T-helper 2 cell treated with Interferon-gamma antibody and Interleukin-4, amounts not matched to agents 5 μg/mL and 100 μg/mL, for 36 hours (primary cell): ENCODE data around the gene CDRT15.
"Not testable (repeated sequence)": the region's sequence is repeated elsewhere in the genome, so short reads cannot be mapped to it uniquely, and the experiment has no call there.

Experiments
- DNase-seq: peaks from one replicate; pipeline ENCODE4 v3.0.0; 2021; ENCODE audit warnings: low spot score
- H3K27ac Mint-ChIP-seq: one replicate; pipeline ENCODE4 v1.8.0; 2021; ENCODE audit warnings: mild to moderate bottlenecking, mixed read lengths
- H3K27me3 Mint-ChIP-seq: one replicate; pipeline ENCODE4 v1.8.0; 2021; ENCODE audit warnings: low read depth, mixed read lengths
- H3K36me3 Mint-ChIP-seq: one replicate; pipeline ENCODE4 v1.8.0; 2021; ENCODE audit warnings: low read depth, mixed read lengths
- H3K4me1 Mint-ChIP-seq: one replicate; pipeline ENCODE4 v1.8.0; 2021; ENCODE audit warnings: low read depth, mixed read lengths
- H3K4me3 Mint-ChIP-seq: one replicate; pipeline ENCODE4 v1.8.0; 2022; ENCODE audit warnings: mild to moderate bottlenecking, moderate library complexity, mixed read lengths
- H3K9me3 Mint-ChIP-seq: one replicate; pipeline ENCODE4 v1.8.0; 2021; ENCODE audit warnings: mixed read lengths

CDRT15 gene

DNA sequence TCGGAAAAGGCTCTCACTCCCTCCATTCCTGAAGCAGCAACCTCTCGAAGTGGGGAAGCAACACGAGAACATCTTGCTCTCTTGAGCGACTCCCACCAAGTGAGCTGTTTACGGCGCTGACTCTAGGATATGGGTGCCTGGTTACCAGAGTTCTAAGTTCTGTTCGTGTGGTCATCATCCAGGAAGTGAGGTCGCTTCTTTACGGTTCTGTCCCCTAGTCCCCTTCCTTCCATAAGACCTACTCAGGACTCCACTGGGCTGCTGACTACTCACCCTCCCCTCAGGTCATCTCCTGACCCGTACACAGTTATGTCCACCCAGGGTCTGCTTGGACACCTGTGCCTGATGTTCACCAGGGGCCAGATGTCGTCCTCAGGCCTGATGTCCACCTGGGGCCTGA is at the start of gene CDRT15:
CDRT15 (minus strand) TSS at position 101 of the 400 bp plus-strand sequence; CDS start at position 72, 29 bp downstream.
- not testable (repeated sequence) for H3K4me1 Mint-ChIP-seq, DNase-seq, H3K27ac Mint-ChIP-seq, H3K36me3 Mint-ChIP-seq, H3K27me3 Mint-ChIP-seq, H3K4me3 Mint-ChIP-seq, H3K9me3 Mint-ChIP-seq

DNA sequence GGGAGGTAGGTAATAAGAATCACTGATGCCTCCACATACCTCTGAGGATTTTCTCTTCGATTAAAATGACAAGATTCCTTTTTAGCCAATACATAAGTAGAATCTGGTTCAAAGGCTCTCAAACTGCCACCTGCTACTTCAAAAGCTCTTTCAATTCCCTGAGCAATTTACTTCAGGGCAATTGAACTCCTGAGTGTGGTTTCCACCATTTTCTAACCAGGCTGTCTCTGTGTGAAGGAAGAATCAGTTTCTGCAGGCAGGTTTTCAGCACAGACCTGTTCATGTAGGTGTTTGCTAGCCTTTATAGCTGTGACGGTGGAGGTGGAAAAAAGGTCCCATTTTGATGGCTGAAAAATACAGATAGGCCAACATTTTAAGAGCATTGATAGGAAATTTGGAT is 46.1 kb upstream of the CDRT15 start:
- no peak overlapping the region for H3K4me3 Mint-ChIP-seq
- H3K27me3 Mint-ChIP-seq, result peaks cover 27% of the 10 kb centered on the region
- H3K9me3 Mint-ChIP-seq, result no peaks in the 10 kb centered on the region
- no peaks in the 10 kb centered on the region for H3K36me3 Mint-ChIP-seq
- no peaks in the 10 kb centered on the region for H3K4me1 Mint-ChIP-seq
- no peak for DNase-seq
- no peak overlapping the region for H3K27ac Mint-ChIP-seq

DNA sequence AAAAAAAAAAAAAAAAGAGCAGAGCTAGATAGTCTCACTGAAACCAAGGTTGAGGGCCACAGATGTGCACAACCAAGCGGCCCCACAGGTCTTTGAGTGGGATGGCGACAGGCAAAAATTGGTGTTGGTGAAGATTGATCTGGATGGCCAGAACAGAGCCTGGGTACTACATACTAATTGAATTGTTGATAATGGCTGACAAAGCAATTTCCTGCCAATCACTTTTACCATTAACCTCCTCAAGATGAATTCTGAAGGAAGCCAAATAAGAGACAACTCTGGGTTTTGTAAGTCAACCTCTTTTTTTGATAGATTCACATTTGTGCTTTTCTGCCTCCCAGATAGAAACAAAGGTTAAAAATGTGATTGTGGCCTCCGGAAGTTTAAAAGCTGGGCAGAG is 44.9 kb upstream of the CDRT15 start:
- Mint-ChIP-seq H3K27ac (no peak overlapping the region), H3K9me3 (no peaks in the 10 kb centered on the region), H3K27me3 (peaks cover 33% of the 10 kb centered on the region), H3K4me3 (no peak overlapping the region), H3K4me1 (no peaks in the 10 kb centered on the region), H3K36me3 (no peaks in the 10 kb centered on the region)
- no peak for DNase-seq

DNA sequence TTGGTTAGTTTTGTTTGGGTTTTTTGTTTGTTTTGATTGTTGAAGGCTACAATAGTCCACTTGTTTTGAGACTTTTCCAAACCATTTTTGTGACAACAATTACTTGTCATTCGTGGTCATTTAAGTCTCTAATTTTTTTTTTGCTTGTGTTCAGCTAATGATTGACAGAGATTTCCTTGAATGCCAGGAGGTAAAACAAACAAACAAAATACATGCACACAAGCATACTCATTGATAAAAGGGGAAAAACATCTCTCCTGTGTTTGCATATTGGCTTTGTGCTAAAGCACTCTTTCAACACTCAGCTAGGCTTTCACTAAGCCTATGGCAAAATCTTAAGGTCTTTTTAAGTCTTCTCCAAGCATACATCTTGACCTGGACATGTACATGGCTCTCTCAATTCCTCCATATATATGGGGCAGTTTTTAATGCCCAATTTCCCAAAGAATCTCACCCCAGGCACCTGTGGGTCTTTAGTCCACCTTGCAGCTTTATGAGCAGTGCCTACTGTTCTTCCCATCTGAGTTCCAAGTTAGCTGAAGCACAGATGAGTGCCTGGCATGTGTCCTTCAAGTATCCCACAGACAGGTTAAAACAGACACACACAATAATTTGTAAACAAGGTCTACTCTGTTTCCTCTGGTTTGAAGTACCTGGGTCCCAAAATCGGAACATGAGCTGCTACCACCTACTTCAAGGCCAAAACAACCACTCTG is 40.0 kb upstream of the CDRT15 start:
- H3K4me3 Mint-ChIP-seq, result no peak overlapping the region
- peaks cover 36% of the 10 kb centered on the region for H3K27me3 Mint-ChIP-seq
- peaks cover 5% of the 10 kb centered on the region for H3K9me3 Mint-ChIP-seq
- no peaks in the 10 kb centered on the region for H3K4me1 Mint-ChIP-seq
- H3K27ac Mint-ChIP-seq, result no peak overlapping the region
- no peak for DNase-seq
- no peaks in the 10 kb centered on the region for H3K36me3 Mint-ChIP-seq

DNA sequence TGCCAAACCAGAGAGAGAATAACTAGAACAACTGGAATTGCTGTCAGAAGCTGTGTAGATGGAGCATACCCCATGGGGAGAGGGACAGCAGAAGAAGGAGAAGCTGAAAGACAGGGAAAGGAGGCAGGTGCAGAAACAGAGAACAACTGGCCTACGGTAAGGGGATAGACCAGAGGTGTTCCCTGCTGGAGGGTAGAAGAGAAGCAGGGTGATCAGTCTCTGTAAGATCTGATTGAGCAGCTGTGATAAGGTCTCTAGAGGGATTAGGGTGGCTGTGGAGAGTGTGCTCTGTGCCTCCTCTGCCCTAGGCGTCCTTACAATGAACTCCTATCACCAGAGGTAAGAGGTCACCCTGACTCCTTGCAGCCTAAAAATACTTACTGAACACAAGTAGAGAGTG is 33.8 kb upstream of the CDRT15 start:
- Mint-ChIP-seq H3K27me3 (peaks cover 25% of the 10 kb centered on the region), H3K4me1 (no peaks in the 10 kb centered on the region), H3K9me3 (peaks cover 5% of the 10 kb centered on the region), H3K4me3 (no peak overlapping the region), H3K36me3 (no peaks in the 10 kb centered on the region), H3K27ac (no peak overlapping the region)
- no peak for DNase-seq

DNA sequence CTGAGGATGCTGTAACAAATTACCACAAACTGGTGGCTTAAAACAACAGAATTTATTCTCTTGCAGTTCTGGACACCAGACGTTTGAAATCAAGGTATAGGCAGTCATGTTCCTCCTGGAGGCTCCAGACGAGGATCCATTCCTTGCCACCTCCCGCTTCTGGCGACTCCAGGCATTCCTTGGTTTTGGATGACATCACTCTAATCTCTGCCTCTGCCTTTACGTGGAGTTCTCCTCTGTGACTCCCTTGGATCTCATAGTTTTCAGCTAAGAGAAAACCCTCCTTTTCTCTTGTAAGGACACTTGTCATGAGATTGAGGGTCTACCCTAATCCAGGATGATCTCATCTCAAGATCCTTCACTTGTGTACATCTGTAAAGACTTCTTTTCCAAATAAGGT is 32.8 kb upstream of the CDRT15 start:
- H3K27ac Mint-ChIP-seq, result no peak overlapping the region
- no peaks in the 10 kb centered on the region for H3K36me3 Mint-ChIP-seq
- DNase-seq, result no peak
- no peak overlapping the region for H3K4me3 Mint-ChIP-seq
- H3K27me3 Mint-ChIP-seq, result peaks cover 19% of the 10 kb centered on the region
- H3K4me1 Mint-ChIP-seq, result no peaks in the 10 kb centered on the region
- H3K9me3 Mint-ChIP-seq, result peaks cover 5% of the 10 kb centered on the region

DNA sequence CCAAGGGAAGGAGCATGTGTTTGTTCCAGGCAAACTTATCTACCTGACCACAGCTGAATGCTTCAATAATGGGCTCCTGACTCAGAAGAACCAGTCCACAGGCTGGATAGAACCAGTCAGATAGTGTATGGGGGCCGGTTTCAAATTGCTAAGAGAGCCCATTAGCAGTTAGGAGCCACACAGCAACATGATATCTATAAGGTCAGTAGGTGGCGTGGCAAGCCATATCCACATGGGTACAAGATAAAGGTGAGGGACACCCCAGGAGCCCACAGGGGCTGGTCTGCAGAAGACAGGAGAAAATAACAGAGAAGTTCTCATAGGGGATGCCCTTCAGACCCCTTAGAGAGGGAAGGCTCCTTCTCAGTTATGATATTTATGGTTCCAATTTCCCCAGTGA is 31.6 kb upstream of the CDRT15 start:
- no peak for DNase-seq
- Mint-ChIP-seq H3K36me3 (no peaks in the 10 kb centered on the region), H3K27ac (no peak overlapping the region), H3K4me3 (no peak overlapping the region), H3K4me1 (no peaks in the 10 kb centered on the region), H3K27me3 (peaks cover 22% of the 10 kb centered on the region), H3K9me3 (peaks cover 5% of the 10 kb centered on the region)

DNA sequence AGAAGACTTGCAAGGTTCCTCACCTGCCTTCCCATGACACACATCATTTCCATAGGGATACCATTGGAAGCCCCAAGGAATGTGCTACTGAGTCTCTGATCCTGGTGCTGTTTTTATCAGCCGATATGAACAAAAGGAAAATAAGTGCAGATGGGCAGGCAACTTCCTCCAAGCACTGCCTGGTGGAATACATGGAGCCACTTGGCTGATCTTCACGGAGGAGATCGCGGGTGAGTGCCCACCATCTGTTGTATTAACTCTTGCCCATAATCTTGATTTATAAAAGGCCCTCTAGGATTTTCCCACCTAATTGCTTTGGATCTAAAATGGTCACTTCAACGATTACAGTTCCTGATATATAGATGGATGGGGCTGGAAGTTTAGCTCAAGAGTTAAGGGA is 24.7 kb upstream of the CDRT15 start:
- no peaks in the 10 kb centered on the region for H3K9me3 Mint-ChIP-seq
- H3K27ac Mint-ChIP-seq, result no peak overlapping the region
- peaks cover 2% of the 10 kb centered on the region for H3K36me3 Mint-ChIP-seq
- no peaks in the 10 kb centered on the region for H3K4me1 Mint-ChIP-seq
- peaks cover 16% of the 10 kb centered on the region for H3K27me3 Mint-ChIP-seq
- no peak for DNase-seq
- H3K4me3 Mint-ChIP-seq, result no peak overlapping the region

DNA sequence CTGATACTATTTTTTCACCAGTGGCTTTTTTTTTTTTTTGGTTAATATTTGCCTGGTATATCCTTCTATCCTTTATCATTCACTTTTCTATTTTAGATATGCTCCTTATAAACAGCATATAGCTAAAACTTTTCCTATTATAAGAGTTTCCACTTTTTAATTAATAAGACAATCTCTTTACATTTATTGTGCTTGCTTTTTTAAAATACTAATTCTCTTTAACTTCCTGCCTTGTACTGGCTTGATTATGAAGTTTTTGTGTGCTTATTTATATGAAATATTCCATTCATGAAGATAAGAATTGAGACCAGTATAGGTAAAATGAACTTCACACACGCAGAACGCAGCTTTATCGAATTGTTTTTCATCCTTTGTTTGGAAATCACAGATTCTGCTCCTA is 9.0 kb upstream of the CDRT15 start:
- peaks cover 31% of the 10 kb centered on the region for H3K27me3 Mint-ChIP-seq
- peaks cover 1% of the 10 kb centered on the region for H3K4me1 Mint-ChIP-seq
- DNase-seq, result no peak
- no peak overlapping the region for H3K27ac Mint-ChIP-seq
- H3K9me3 Mint-ChIP-seq, result no peaks in the 10 kb centered on the region
- H3K36me3 Mint-ChIP-seq, result no peaks in the 10 kb centered on the region
- H3K4me3 Mint-ChIP-seq, result no peak overlapping the region

DNA sequence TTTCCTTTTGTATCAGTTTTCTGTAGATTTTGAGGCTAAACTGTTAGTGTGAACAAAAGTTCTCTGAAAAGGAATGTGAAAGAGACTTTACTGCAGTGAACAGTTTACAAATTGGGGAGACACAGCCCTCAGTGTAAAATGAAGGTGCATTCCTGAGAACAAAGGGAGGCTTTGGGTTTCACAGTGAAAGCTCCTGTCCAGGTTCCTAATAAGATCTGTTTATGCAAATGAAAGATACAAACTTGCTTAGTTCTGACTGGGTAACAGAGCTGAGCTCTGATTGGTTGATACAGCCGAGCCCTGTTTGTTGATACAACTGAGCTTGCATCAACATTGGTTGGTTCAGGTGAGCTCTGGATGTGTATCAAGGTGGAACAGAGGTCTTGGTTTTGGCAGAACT is 8.3 kb upstream of the CDRT15 start:
- Mint-ChIP-seq H3K36me3 (no peaks in the 10 kb centered on the region), H3K4me1 (peaks cover 1% of the 10 kb centered on the region), H3K27ac (no peak overlapping the region), H3K4me3 (no peak overlapping the region), H3K9me3 (no peaks in the 10 kb centered on the region), H3K27me3 (peaks cover 31% of the 10 kb centered on the region)
- DNase-seq, result no peak

DNA sequence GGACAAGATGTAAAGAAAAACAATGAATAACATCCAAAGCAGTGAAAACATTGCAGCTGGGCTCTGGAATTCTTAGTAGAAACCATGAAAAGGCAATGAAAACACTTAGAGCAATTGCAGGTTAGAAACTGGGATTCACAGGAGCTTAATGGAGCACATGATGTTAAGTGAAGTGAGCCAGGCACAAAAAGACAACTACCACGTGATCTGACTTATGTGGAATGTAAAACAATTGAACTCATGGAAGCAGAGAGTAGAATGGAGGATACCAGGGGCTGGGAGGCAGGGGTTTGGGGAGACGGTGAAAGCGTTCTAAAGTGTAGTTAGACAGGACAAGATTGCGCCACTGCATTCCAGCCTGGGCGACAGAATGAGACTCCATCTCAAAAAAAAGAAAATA is 2.6 kb upstream of the CDRT15 start:
- H3K27me3 Mint-ChIP-seq, H3K4me1 Mint-ChIP-seq, H3K9me3 Mint-ChIP-seq, H3K36me3 Mint-ChIP-seq, H3K4me3 Mint-ChIP-seq, DNase-seq, H3K27ac Mint-ChIP-seq: not testable (repeated sequence)

DNA sequence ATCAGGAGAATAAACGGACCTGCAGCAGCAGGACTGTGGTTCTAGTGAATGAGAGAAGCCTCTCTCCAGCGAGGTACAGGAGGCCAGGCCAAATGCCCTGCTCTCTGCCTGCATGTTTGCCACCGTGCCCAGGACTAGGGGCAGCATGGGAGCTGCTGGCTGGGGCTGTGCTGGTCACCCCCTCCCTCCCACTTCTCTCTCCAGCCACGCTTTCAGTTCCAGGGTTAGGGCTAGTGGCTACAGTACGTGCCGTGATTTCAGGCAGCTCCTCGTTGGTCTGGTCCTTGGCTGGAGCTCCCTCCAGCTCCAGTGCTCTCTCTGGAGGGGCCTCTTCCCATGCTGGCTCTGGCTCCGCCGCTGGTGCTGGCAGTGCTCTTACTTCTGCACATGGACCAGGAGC is 630 bp downstream of the CDRT15 start:
- H3K4me1 Mint-ChIP-seq, H3K27ac Mint-ChIP-seq, H3K9me3 Mint-ChIP-seq, H3K36me3 Mint-ChIP-seq, DNase-seq, H3K4me3 Mint-ChIP-seq, H3K27me3 Mint-ChIP-seq: not testable (repeated sequence)

DNA sequence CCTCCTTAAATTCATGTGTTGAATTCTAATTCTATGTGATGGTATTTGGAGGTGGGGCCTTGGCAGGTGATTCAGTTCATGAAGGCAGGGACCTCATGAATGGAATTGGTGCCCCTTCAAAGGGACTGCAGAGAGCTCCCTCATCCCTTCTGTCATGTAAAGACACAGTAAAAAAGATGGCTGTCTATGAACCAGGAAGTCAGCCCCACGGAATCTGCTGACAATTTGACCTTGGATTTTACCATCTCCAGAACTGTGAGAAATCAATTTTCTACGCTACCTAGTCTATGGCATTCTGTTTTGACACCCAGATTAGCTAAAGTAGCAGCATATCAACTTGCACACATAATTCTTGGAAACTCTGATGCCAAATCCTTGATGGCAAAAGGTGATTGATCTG is 1.6 kb downstream of the CDRT15 start:
- not testable (repeated sequence) for H3K4me3 Mint-ChIP-seq, H3K27ac Mint-ChIP-seq, H3K27me3 Mint-ChIP-seq, H3K9me3 Mint-ChIP-seq, H3K36me3 Mint-ChIP-seq, DNase-seq, H3K4me1 Mint-ChIP-seq

DNA sequence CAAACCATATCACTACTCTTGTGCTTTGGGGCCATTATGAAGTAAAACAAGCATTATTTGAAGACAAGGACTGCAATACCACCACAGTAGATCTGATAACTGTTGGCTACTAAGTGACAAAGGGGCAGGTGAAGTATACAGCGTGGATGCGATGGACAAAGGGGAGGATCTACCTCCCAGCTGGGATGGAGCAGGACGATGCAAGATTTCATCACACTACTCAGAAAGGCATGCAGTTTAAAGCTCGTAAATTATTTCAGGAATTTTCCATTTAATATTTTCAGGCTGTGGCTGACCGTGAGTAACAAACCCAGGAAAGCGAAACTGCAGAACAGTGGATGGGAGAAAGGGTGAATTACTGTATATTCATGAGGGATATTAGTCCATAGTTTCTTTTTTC is 5.5 kb downstream of the CDRT15 start:
- not testable (repeated sequence) for H3K4me1 Mint-ChIP-seq, H3K4me3 Mint-ChIP-seq, H3K9me3 Mint-ChIP-seq, DNase-seq, H3K27me3 Mint-ChIP-seq, H3K27ac Mint-ChIP-seq, H3K36me3 Mint-ChIP-seq

DNA sequence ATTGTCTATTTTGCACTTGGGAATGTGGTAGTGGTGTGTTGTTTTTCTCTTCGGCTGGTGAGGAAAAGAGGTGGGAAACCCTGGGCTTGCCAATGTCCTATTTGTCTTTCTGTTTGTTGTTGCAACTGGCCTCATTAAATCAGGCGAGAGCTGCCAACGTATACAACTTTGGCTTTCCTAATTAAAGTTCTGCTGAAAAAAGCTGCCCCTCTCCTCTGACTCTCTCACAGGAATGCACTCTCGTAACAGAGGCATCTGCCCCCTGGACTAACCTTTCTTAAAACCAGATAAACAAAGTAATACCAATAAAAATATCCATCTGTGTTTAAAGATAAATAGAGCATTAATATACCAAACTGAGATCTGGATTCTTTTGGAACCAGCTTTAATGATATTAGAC is 7.8 kb downstream of the CDRT15 start:
- Mint-ChIP-seq H3K4me1 (peaks cover 2% of the 10 kb centered on the region), H3K36me3 (peaks cover 8% of the 10 kb centered on the region), H3K27me3 (no peaks in the 10 kb centered on the region), H3K27ac (no peak overlapping the region), H3K4me3 (no peak overlapping the region), H3K9me3 (peaks cover 4% of the 10 kb centered on the region)
- DNase-seq, result no peak
